PC-3 (cell line): ENCODE measurements around the gene ANK3. TPM values are rescaled to one million over a fixed set of nuclear protein-coding genes. Genes with fewer than 3 reads are reported as not detected.

Experiments used
- ATAC-seq: fragments of 200-7000 bp; cut with Tn5 transposase; 2 replicates; pipeline ENCODE4 v1.9.1; 2020; ENCODE audit warnings: mild to moderate bottlenecking, moderate library complexity
- BruUV-seq: library from RNA; stranded (reverse); fragments of 400-500 nt; replicated peaks from 2 replicates; lab custom pipeline; 2021; lab: Mats Ljungman, UMichigan
- CTCF ChIA-PET: fragments of 300-600 bp; sonication (Branson Sonifier 250); formaldehyde crosslinking; loops from one replicate; lab custom pipeline; 2022; ENCODE audit warnings: antibody characterized with exemption; lab: Charles Lee
- POLR2A ChIA-PET: fragments of 300-600 bp; sonication (Branson Sonifier 250); formaldehyde crosslinking; loops from one replicate; lab custom pipeline; 2022; ENCODE audit warnings: antibody characterized with exemption; ENCODE audit not compliant: unreplicated experiment; lab: Charles Lee
- DNase-seq: peaks from one replicate; pipeline ENCODE4 v3.0.0-alpha.2; 2015
- H2AFZ ChIP-seq: fragments of 300-600 bp; sonication (generic); 2 replicates; pipeline ENCODE4 v1.6.0; 2016; ENCODE audit warnings: antibody characterized with exemption, low read length
- H3F3A ChIP-seq: fragments of 300-600 bp; sonication (generic); one replicate; pipeline ENCODE4 v1.6.0; 2017; ENCODE audit warnings: antibody characterized with exemption, low read length, control low read depth, mild to moderate bottlenecking; ENCODE audit not compliant: unreplicated experiment
- H3K27ac ChIP-seq: fragments of 300-600 bp; sonication (generic); 2 replicates; pipeline ENCODE4 v1.5.1; 2016; ENCODE audit warnings: mild to moderate bottlenecking, low read length
- H3K27me3 ChIP-seq: fragments of 300-600 bp; sonication (generic); 2 replicates; pipeline ENCODE4 v1.6.1; 2016; ENCODE audit warnings: low read length, mixed read lengths
- H3K36me3 ChIP-seq: fragments of 300-600 bp; sonication (generic); 2 replicates; pipeline ENCODE4 v1.6.1; 2016; ENCODE audit warnings: low read depth, mixed run types, low read length, mixed read lengths
- H3K4me1 ChIP-seq: fragments of 300-600 bp; sonication (generic); 2 replicates; pipeline ENCODE4 v1.5.1; 2016; ENCODE audit warnings: low read length; ENCODE audit not compliant: insufficient read depth
- H3K4me2 ChIP-seq: fragments of 300-600 bp; sonication (generic); 2 replicates; pipeline ENCODE4 v1.6.0; 2016; ENCODE audit warnings: low read length
- H3K4me3 ChIP-seq: fragments of 300-600 bp; sonication (generic); 2 replicates; pipeline ENCODE4 v1.5.1; 2016; ENCODE audit warnings: mild to moderate bottlenecking, low read length, mixed read lengths
- H3K79me2 ChIP-seq: fragments of 300-600 bp; sonication (generic); 2 replicates; pipeline ENCODE4 v1.6.1; 2017; ENCODE audit warnings: low read length, mixed read lengths
- H3K9ac ChIP-seq: fragments of 300-600 bp; sonication (generic); 2 replicates; pipeline ENCODE4 v1.6.0; 2016; ENCODE audit warnings: mild to moderate bottlenecking, low read length
- H3K9me2 ChIP-seq: fragments of 300-600 bp; sonication (generic); replicated peaks from 2 replicates; pipeline ENCODE4 v1.6.1; 2016; ENCODE audit warnings: mixed run types, low read length, mixed read lengths
- H3K9me3 ChIP-seq: fragments of 300-600 bp; sonication (generic); 2 replicates; pipeline ENCODE4 v1.6.1; 2016; ENCODE audit warnings: low read length, mixed read lengths
- H4K20me1 ChIP-seq: fragments of 300-600 bp; sonication (generic); 2 replicates; pipeline ENCODE4 v1.6.1; 2016; ENCODE audit warnings: low read length, mixed read lengths
- CTCF ChIP-seq: fragments of 300-600 bp; sonication (generic); conservative IDR thresholded peaks from 2 replicates; pipeline ENCODE4 v1.5.1; 2017; ENCODE audit warnings: antibody characterized with exemption, low read depth, mild to moderate bottlenecking, low read length
- EZH2 ChIP-seq: fragments of 300-600 bp; sonication (generic); IDR thresholded peaks from one replicate; pipeline ENCODE4 v1.6.1; 2017; ENCODE audit warnings: antibody characterized with exemption, mild to moderate bottlenecking, low read length; ENCODE audit not compliant: unreplicated experiment
- EZH2phosphoT487 ChIP-seq: fragments of 300-600 bp; sonication (generic); IDR thresholded peaks from 2 replicates; pipeline ENCODE4 v1.6.1; 2018; ENCODE audit warnings: mild to moderate bottlenecking, antibody characterized with exemption, low read length, borderline replicate concordance
- intact Hi-C: fragments of 100-400 bp; cut with micrococcal nuclease; formaldehyde crosslinking; loops from 2 replicates; pipeline ENCODE4 v1.9.0; 2023
- total RNA-seq: library from RNA; depleted of rRNA; stranded (reverse); fragments of >200 nt; gene quantifications from 2 replicates; pipeline ENCODE4 v1.2.3, GENCODE V29; 2014

ANK3 gene
- total RNA-seq, 1 experiment from 2014 or later, result 29.5 TPM

DNA sequence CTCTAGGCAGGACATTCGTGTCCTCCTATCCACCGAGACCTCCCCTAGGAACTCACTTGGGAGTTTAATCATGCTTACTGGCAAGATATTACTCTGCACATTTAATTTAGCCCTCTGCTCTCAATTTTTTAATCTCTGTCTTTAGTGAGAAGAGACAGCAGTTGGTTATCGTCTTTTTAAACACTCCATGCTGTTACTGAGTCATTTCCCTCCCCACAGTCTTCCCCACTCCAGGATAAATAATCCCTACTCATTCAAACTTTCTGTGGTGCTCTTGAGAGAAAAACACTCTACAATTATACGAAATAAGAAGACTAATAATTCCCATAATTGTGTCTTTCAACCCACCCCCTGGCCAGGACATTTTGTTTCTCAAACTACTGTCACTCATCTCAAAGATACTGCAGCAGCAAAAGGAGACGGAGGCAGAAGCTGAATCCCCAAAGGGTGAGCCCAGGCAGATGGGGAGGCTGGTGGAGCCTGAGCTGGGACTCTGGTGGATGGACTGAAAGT is 84.2 kb downstream of the ANK3 start:
- H3K4me2 ChIP-seq, result no peak overlapping the region

DNA sequence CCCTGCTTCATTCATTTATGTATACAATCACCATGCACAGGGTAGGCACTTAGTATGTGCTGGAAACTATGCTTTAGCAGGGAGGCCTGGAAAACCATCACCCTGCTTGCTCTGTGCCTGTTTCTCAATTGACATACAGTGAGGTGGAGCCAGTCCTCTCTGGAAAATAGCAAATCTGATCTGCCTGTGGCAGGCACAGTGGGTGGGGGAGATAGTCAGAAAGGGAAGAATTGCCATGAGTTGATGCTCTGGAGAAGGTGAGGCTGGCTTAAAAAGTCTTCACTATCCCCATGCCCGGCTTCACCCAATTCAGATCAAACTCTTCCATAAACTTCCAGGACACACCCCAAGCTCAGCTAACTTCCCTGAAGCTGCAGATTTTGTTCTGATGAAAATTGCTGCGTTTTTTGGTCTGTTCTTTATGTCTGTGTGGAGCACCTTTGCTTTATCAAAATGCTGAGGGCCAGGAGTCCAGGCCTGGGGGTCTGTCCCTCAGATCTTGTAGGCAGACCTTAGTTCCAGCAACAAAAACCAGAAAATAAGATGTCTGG is 84.8 kb downstream of the ANK3 start:
- Histone ChIP-seq H4K20me1 (no peaks in the 10 kb centered on the region), H3K79me2 (no peaks in the 10 kb centered on the region), H3K4me2 (no peak overlapping the region), H3K4me1 (peaks cover 9% of the 10 kb centered on the region), H3K9me2 (no peaks in the 10 kb centered on the region), H3F3A (no peaks in the 10 kb centered on the region), H2AFZ (peak overlapping the region; percentile 9), H3K27ac (no peak overlapping the region), H3K9me3 (no peaks in the 10 kb centered on the region), H3K4me3 (no peak overlapping the region), H3K9ac (no peak overlapping the region), H3K36me3 (no peaks in the 10 kb centered on the region), H3K27me3 (no peaks in the 10 kb centered on the region)
- ATAC-seq (0 out of 2 replicates have a peak, but pooled peaks have one; percentile 11), DNase-seq (no peak)
- no peak for TF ChIP-seq EZH2phosphoT487
- TF ChIP-seq EZH2, result no peak
- no peak for TF ChIP-seq CTCF
- ChIA-PET POLR2A (no interaction called here), CTCF (no interaction called here)
- BruUV-seq, result no TSS peak
- intact Hi-C loops, result no loop called here

More for the DNA sequence above, 84.2 kb downstream of the ANK3 start:
- no peaks in the 10 kb centered on the region for H3F3A ChIP-seq
- H3K9me2 ChIP-seq, result no peaks in the 10 kb centered on the region
- no peaks in the 10 kb centered on the region for H3K27me3 ChIP-seq
- CTCF ChIA-PET, result no interaction called here
- H3K4me1 ChIP-seq, result peaks cover 9% of the 10 kb centered on the region
- ATAC-seq (peak; percentile 68; the same call in 1 of the 2 replicates), DNase-seq (no peak)
- no peak for TF ChIP-seq CTCF
- no peak for TF ChIP-seq EZH2
- no peak for TF ChIP-seq EZH2phosphoT487
- H4K20me1 ChIP-seq, result no peaks in the 10 kb centered on the region
- no peak overlapping the region for H3K27ac ChIP-seq
- H2AFZ ChIP-seq, result peak overlapping the region; percentile 9
- H3K9ac ChIP-seq, result no peak overlapping the region
- no peaks in the 10 kb centered on the region for H3K36me3 ChIP-seq
- intact Hi-C loops, result no loop called here
- no TSS peak for BruUV-seq
- H3K79me2 ChIP-seq, result no peaks in the 10 kb centered on the region
- POLR2A ChIA-PET, result no interaction called here
- H3K9me3 ChIP-seq, result no peaks in the 10 kb centered on the region
- H3K4me3 ChIP-seq, result no peak overlapping the region

- Histone ChIP-seq H2AFZ (no peak overlapping the region), H3K36me3 (no peaks in the 10 kb centered on the region), H3K4me2 (no peak overlapping the region), H3K27ac (no peak overlapping the region), H3K9me2 (no peaks in the 10 kb centered on the region), H3K9ac (no peak overlapping the region), H3K27me3 (no peaks in the 10 kb centered on the region), H3K4me3 (no peak overlapping the region), H3K9me3 (no peaks in the 10 kb centered on the region), H3K79me2 (no peaks in the 10 kb centered on the region), H3F3A (no peaks in the 10 kb centered on the region), H3K4me1 (peaks cover 9% of the 10 kb centered on the region), H4K20me1 (no peaks in the 10 kb centered on the region)
- no TSS peak for BruUV-seq
- POLR2A ChIA-PET, result no interaction called here
- DNase-seq, result no peak
- no peak for TF ChIP-seq EZH2
- TF ChIP-seq EZH2phosphoT487, result no peak
- no peak for TF ChIP-seq CTCF
- intact Hi-C loops, result no loop called here
- CTCF ChIA-PET, result interaction anchor here (0.6 kb wide), 1 partner anchor 294 kb away, joined by 3 read pairs; no protein-coding TSS in a partner anchor
- ATAC-seq, result no peak
Measured at GRCh38 chr10:60303778-60304177, 85.9 kb downstream of the ANK3 start.
